ENCODE data around the gene FBXO17. TPM values are rescaled to one million over a fixed set of nuclear protein-coding genes. Genes with fewer than 3 reads are reported as not detected.
"Not testable (repeated sequence)": the region's sequence is repeated elsewhere in the genome, so short reads cannot be mapped to it uniquely, and the experiment has no call there.

Gene FBXO17
- total RNA-seq, 2 experiments from 2014 or later, result not detected

GRCh38 chr19:38949580-38950367, 25.8 kb downstream of the FBXO17 start:
- ChIA-PET CTCF (interaction anchor here (0.7 to 0.9 kb wide), 2 partner anchors 9 to 17 kb away, joined by 3 read pairs; no protein-coding TSS in a partner anchor), POLR2A (no interaction called here)

DNA sequence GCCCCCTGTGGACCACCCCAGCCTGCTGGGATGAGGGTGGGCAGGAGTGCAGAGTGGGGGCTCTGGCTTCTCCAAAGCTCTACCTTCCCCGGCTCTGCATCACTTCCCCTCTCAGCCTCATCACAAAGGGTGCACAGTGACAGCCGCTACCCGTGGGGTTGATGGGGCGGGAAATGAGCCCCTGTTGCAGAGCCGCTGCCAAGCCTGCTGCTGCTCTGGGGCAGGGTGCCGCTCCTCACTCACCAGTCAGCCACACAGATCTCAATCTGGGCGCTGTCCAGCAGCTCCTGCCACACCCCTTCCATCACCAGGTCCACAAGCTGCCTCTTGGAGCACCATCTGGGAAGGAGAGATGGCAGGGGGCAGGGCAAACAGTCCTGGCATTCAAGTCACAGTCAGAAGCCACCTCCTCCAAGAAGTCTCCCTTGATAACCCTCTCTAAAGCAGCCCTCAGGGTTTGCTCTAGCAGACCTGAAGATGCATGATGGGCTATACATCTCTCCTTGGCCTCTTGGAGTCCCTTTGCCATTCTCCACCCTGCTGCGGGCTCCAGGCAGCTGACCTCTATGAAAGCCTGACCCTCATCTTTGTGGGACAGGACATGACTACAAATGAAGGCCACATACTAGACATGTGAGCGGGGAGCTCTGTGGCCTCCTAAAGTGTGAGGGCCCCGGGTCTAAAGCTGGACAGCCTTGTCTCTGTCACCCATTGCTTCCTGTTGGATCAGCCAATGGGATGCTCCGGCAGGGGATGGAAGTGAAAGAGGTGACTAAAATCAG, 29.1 kb downstream of the FBXO17 start:
- ChIA-PET CTCF (interaction anchor here (0.8 kb wide), 1 partner anchor 17 kb away, joined by 3 read pairs; no protein-coding TSS in a partner anchor), POLR2A (no interaction called here)

- POLR2A ChIA-PET, result no interaction called here
- CTCF ChIA-PET, result no interaction called here
Measured at GRCh38 chr19:38945562-38946228, 29.8 kb downstream of the FBXO17 start.

- CTCF ChIA-PET, result no interaction called here
- POLR2A ChIA-PET, result no interaction called here
Measured at GRCh38 chr19:38944981-38945506, 30.5 kb downstream of the FBXO17 start.

- CTCF ChIA-PET, result no interaction called here
- POLR2A ChIA-PET, result no interaction called here
Measured at GRCh38 chr19:38942471-38943181, 32.9 kb downstream of the FBXO17 start.

- ChIA-PET CTCF (interaction anchor here (0.6 kb wide), 1 partner anchor 14 kb away, joined by 3 read pairs; no protein-coding TSS in a partner anchor), POLR2A (no interaction called here)
Measured at GRCh38 chr19:38941979-38942378, 33.6 kb downstream of the FBXO17 start.

- POLR2A ChIA-PET, result not testable (repeated sequence)
- CTCF ChIA-PET, result interaction anchor here (0.6 kb wide), 1 partner anchor 14 kb away, joined by 3 read pairs; no protein-coding TSS in a partner anchor
Measured at GRCh38 chr19:38941466-38941865, 34.1 kb downstream of the FBXO17 start.

- CTCF ChIA-PET, result interaction anchor here (1.2 kb wide), 1 partner anchor 12 kb away, joined by 3 read pairs; no protein-coding TSS in a partner anchor
- POLR2A ChIA-PET, result interaction anchor here (0.6 kb wide), 1 partner anchor 26 kb away, joined by 10 read pairs; no protein-coding TSS in a partner anchor
Measured at GRCh38 chr19:38939957-38940356, 35.6 kb downstream of the FBXO17 start.

GRCh38 chr19:38933544-38933943, 42.0 kb downstream of the FBXO17 start:
- ChIA-PET CTCF (interaction anchor here (0.6 to 1.0 kb wide), 4 partner anchors 16 to 208 kb away, joined by 3 read pairs; no protein-coding TSS in a partner anchor), POLR2A (interaction anchor here (0.6 kb wide), 1 partner anchor 205 kb away, joined by 4 read pairs; no protein-coding TSS in a partner anchor)

DNA sequence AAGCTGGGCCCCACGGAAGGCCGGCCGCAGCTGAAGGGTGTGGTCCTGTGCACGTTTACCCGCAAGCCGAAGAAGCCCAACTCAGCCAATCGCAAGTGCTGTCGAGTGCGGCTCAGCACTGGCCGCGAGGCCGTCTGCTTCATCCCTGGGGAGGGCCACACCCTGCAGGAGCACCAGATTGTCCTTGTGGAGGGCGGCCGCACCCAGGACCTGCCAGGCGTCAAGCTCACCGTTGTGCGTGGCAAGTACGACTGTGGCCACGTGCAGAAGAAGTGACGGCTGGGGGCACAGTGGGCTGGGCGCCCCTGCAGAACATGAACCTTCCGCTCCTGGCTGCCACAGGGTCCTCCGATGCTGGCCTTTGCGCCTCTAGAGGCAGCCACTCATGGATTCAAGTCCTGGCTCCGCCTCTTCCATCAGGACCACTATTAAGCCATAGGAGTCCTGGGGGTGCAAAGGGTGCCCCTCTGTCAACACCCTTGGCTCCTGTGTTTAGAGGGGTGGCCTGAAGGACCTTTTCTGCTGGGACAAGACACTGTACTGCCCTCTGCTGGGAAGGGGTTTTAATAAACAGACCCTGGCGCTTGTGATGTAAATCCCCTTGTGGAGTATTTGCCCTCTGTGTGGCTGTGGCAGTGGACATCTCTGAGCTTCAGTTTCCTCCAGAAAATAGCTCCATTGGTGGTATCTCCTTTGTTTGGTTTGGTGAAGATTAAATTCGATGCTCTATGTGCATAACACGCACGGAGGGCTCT, 42.9 kb downstream of the FBXO17 start:
- ChIA-PET POLR2A (interaction anchor here (0.6 kb wide), 1 partner anchor 204 kb away, joined by 4 read pairs; no protein-coding TSS in a partner anchor), CTCF (interaction anchor here (0.6 to 1.0 kb wide), 4 partner anchors 17 to 530 kb away, joined by 3 read pairs; no protein-coding TSS in a partner anchor)

- ChIA-PET POLR2A (interaction anchor here (1.5 kb wide), 1 partner anchor 44 kb away, joined by 4 read pairs; no protein-coding TSS in a partner anchor), CTCF (interaction anchor here (0.8 to 2.2 kb wide), 5 partner anchors 74 to 529 kb away, joined by 3 to 11 read pairs (median 4); partner anchors contain the start of gene FAM98C)
Measured at GRCh38 chr19:38931521-38931793, 44.1 kb downstream of the FBXO17 start.

GRCh38 chr19:38930776-38931520, 44.6 kb downstream of the FBXO17 start, which contains the start of gene MRPS12:
MRPS12 (plus strand) TSS chr19:38930944; CDS start chr19:38931295, 351 bp downstream.
- CTCF ChIA-PET, result interaction anchor here (0.6 to 2.2 kb wide), 21 partner anchors 12 to 534 kb away, joined by 3 to 13 read pairs (median 4); partner anchors contain the start of genes ECH1 and FAM98C
- POLR2A ChIA-PET, result interaction anchor here (0.6 to 1.5 kb wide), 4 partner anchors 43 to 1532 kb away, joined by 3 to 4 read pairs (median 4); no protein-coding TSS in a partner anchor

DNA sequence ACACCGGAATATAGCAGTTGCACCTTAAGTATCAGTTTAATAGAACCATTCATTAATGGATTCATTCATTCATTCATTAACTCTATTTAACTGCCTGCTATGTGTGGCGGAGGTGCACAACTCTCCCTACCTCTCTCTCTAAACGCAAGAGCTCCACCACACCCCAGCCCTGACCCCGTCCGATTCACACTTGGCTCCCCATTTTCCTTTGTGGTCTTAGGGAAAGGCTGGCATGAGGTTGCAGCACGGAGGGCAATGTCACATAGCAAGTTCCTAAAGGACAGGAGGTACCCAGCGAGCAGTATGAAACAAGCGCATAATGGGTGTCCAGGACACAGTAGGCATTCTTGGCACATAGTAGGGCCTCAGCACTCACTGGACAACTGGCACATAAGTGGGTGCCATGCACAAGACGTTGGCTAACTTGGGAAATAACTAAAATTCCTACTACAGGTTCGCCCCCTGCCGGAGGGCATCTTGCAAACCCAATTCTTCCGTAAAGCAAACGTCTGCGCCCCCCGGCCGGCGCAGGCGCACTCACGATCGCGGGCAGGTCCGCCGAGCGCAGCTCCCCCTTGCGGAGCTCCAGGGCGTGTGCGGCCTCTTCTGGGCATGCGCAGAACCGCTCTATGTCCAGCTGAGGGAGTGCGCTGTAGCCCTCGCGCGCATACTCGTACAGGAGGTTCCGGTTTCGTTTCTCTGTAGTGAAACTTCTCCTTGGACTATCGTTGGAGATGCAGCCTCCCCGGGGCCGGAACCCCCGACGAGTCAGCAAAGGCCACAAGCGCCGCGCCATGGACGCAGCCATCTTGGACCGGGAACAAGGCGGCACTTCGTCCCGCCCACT, 45.4 kb downstream of the FBXO17 start, which contains the start of gene SARS2:
SARS2 (minus strand) TSS at position 835 of the 847 bp plus-strand sequence; CDS start at position 808, 27 bp downstream.
- ChIA-PET POLR2A (interaction anchor here (0.5 to 1.5 kb wide), 5 partner anchors 42 to 1533 kb away, joined by 3 to 4 read pairs (median 3); no protein-coding TSS in a partner anchor), CTCF (interaction anchor here (0.6 to 2.2 kb wide), 26 partner anchors 12 to 1684 kb away, joined by 3 to 13 read pairs (median 3); partner anchors contain the start of genes ACTN4, ECH1, FAM98C and RINL)

DNA sequence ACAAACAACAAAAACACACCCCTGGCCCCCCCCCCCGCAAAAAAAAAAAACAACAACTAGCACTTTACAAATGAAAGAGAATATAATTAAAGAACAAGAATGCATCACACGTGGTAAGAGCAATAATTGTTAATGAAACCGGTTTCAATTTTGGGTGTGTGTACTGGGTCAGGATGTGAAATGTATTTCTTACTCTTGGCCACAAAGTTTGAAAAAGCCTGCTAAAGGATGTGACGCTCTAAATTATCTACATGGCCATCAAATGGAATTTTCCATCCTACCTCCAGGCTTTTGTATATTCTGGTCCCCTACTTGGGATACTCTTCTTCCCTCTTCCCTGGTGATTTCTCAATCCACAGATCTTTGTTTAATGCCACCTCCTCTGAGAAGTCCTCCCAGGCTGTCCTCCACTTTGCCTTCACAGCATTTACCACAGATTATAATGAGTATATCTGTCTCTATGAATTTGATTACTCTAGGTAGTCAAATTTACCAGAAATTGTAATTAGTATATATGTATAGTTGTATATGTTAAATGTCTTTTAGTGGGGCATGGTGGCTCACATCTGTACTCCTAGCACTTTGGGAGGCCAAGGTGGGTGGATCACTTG, 47.0 kb downstream of the FBXO17 start:
- CTCF ChIA-PET, result interaction anchor here (0.6 to 2.2 kb wide), 5 partner anchors 18 to 179 kb away, joined by 3 to 4 read pairs (median 4); no protein-coding TSS in a partner anchor
- POLR2A ChIA-PET, result interaction anchor here (0.6 kb wide), 1 partner anchor 16 kb away, joined by 3 read pairs; no protein-coding TSS in a partner anchor

GRCh38 chr19:38924388-38924787, 51.2 kb downstream of the FBXO17 start:
- ChIA-PET POLR2A (no interaction called here), CTCF (interaction anchor here (0.5 to 1.2 kb wide), 2 partner anchors 24 to 80 kb away, joined by 3 read pairs; partner anchors contain the start of gene NFKBIB)

All from activated CD8-positive, alpha-beta memory T cell treated with anti-CD3 and anti-CD28 coated beads for 36 hours (primary cell).